LHCN-M2 (cell line): ENCODE data around the gene NUBPL. TPM values are rescaled to one million over a fixed set of nuclear protein-coding genes. Genes with fewer than 3 reads are reported as not detected.
"Not testable (repeated sequence)": the region's sequence is repeated elsewhere in the genome, so short reads cannot be mapped to it uniquely, and the experiment has no call there.

Experiments used
- DNase-seq: peaks from one replicate; pipeline ENCODE4 v3.0.0-alpha.2; 2012; ENCODE audit warnings: low read depth
- total RNA-seq: library from RNA; depleted of rRNA; stranded (reverse); fragments of >200 nt; gene quantifications from 2 replicates; pipeline ENCODE4 v1.2.3, GENCODE V29; 2014

The NUBPL gene
- total RNA-seq, 1 experiment from 2014 or later, result 12.0 TPM

DNA sequence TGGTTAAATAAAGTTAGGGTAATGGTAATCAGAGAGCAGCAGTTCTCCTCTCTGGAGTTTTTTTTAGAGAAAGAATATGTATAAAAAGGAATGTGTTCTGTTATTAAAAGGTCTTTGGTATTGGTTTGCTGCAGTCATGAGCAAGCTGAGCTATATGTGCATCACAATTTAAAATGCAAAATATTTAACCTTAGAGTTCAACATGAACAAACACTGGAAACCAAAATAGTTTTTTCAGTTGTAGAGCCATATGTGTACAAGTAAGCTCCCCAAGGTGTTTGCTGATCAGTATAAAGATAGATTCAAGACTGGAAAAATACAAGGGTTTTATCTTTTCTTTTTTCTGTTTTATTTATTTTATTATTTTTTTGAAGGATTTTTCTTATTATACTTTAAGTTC, 245.0 kb downstream of the NUBPL start:
- no peak for DNase-seq

DNA sequence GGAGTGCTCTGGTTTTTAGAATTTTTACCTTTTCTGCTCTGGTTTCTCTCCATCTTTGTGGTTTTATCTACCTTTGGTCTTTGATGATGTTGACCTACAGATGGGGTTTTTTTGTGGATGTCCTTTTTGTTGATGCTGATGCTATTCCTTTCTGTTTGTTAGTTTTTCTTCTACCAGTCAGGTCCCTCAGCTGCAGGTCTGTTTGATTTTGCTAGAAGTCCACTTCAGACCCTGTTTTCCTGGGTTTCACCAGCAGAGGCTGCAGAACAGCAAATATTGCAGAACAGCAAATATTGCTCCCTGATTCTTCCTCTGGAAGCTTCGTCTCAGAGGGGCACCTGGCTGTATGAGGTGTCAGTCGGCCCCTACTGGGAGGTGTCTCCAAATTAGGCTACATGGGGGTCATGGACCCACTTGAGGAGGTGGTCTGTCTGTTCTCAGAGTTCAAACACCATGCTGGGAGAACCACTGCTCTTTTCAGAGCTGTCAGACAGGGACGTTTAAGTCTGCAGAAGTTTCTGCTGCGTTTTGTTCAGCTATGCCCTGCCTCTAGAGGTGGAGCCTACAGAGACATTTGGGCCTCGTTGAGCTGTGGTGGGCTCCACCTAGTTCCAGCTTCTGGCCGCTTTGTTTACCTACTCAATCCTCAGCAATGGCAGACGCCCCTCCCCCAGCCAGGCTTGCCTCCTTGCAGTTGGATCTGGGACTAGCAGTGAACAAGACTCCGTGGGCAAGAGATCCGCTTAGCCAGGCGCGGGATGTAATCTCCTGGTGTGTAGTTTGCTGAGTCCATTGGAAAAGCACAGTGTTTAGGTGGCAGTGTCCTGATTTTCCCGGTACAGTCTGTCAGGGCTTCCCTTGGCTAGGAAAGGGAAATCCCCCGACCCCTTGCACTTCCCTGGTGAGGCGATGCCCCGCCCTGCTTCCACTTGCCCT, 250.8 kb downstream of the NUBPL start:
- DNase-seq, result not testable (repeated sequence)

DNA sequence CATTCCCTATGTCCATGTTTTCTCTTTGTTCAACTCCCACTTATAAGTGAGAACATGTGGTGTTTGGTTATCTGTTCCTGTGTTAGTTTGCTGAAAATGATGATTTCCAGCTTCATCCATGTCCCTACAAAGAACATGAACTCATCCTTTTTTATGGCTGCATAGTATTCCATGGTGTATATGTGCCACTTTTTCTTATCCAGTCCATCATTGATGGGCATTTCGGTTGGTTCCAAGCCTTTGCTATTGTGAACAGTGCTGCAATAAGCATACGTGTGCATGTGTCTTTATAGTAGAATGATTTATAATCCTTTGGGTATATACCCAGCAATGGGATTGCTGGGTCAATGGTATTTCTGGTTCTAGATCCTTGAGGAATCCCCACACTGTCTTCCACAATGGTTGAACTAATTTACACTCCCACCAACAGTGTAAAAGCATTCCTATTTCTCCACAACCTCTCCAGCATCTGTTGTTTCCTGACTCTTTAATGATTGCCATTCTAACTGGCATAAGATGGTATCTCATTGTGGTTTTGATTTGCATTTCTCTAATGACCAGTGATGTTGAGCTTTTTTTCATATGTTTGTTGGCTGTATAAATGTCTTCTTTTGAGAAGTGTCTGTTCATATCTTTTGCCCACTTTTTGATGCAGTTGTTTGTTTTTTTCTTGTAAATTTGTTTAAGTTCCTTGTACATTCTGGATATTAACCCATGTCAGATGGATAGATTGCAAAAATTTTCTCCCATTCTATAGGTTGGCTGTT, 252.7 kb downstream of the NUBPL start:
- not testable (repeated sequence) for DNase-seq

DNA sequence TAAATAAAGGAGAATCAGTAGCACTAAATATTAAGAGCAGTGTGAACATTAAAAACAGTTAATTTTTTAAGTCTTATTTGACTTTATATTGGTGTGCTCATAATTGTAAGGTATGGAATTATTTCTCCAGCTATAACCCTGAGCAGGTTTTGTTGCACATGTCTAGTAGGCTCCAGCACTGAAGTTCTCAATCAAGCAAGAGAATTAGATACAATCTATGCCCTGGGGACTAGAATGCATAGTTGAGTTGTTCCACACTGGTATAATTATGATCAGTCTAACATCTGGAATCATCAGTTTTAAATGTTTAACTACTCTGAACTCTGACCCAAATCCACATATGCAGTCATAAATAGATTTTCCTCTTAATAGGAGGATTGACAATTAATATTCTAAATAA, 258.1 kb downstream of the NUBPL start:
- DNase-seq, result no peak

DNA sequence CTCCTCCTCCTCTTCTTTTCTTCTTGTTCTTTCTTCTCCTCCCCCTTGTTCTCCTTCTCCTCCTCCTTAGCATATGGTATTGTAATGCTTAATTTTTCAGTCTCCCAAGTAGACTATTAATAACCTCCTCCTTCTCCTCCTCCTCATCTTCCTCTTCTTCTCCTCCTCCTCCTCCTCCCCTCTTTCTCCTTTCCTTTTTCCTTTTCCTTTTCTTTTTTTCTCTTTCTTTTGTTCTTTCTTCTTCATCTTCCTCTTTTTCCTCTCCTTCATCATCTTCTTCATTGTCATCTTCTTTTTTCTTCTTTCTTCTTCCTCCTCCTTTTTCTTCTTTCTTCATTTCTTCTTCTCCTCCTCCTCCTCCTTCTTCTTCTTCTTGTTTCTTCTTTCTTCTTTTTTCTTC, 264.3 kb downstream of the NUBPL start:
- DNase-seq, result no peak

DNA sequence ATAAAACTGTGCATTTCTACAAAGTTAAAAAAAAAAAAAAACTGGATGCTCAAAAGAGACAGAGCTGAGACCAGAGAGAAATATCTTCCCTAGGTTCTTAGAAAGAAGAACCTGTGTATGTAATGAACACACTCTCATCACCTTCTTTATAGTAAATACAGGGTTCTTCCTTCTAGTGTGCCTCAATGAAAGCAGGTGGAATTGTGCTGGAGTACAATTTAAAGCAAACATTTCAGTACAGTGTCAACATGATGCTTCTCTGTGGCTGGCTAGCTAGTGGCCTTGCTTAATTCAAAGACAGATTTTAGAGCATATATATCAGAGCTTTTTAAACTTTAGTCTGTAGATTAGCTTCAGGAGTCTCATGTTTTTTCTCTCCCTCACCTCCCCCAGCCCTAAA, 266.1 kb downstream of the NUBPL start:
- no peak for DNase-seq

DNA sequence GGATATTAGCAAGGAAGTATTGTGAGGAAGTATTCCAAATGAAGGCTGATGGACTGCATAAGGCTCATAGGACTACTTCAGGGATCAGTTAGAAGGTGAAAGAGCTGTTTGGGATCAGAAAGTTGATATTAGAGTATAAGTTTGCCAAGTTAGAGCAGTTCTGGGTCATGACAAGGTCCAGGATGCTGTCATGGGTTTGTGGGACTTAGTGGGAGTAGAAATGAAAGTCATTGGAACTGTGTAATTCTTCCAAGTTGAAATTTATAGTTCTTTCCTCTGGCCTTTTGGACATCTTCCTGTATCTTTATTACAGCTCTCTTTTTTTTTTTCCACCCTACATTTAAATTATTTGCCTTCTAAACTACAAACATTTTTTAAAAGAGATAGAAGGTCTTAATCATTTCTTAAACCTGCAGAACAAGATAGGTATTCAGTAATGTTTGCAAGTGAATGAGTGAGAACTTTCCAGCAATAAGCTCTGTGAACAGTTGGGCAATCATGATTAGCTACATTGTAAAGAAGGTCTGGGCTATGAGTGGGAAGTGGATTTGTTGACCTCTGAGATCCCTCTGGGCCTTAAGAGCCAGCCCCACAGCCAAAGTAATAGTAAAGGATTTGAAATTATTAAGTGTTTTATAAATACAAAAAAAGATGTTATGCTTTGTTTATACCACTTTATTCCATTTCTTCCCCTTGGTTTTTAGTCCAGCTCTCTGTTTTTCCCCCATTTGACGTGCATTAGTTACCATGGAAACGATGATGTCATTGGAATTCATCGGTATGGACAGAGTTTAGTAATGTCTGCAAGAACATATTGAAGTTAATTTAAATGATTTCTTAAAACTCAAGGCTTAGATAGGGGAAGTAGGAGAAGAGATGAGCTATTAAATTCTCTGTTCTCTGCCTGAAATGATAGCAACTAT, 268.0 kb downstream of the NUBPL start:
- DNase-seq, result peak; percentile 75

DNA sequence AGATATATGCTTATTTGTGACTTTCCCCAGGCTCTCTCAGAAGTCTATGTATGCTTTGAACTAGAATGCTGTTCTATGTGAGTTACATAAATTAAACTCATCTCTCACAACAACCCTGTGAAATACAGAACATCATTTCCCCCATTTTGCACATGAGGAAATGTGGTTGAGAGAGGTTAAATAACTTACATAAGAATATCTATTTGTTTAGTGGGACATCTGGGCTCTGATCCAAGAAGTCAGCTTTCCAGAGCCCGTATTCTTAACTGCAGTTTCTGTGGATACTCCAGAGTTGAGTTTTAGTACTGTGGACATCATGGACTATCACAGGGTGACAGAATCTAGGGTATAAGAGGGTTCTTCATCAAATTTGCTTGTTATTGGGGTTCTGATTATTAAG, 273.4 kb downstream of the NUBPL start:
- peak; percentile 36 for DNase-seq

DNA sequence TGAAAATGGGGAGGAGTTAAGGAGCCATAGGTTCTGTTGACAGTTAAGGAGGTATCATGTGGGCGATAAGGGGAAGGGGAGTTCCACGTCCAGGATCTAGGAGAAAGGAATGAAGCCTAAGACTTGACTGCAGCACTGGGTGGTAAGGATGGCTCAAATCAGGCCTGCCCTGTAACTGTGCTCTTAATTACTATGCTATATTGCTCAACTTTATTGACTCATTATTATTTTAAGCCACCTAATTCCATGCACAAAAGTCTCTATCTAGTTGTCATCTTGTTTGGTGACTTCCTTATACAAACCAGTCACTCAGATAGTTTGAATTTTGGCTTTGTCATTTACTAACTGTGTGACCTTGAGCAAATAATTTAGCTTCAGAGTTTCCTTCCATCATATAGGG, 273.8 kb downstream of the NUBPL start:
- peak; percentile 1 for DNase-seq

DNA sequence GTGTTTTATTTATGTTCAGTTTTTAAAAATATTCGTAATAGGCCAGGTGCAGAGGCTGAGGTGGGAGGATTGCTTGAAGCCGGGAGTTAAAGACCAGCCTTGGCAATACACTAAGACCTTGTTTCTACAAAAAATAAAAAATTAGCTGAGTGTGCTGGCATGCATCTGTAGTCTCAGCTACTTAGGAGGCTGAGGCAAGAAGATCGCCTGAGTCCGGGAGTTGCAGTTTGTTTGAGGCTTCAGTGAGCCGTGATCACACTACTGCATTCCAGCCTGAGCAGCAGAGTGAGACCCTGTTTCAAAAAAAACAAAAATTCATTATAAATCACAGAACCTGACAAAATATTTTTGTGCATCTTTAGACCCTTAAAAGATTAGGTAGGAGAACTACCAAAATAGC, 275.8 kb downstream of the NUBPL start:
- DNase-seq, result no peak

DNA sequence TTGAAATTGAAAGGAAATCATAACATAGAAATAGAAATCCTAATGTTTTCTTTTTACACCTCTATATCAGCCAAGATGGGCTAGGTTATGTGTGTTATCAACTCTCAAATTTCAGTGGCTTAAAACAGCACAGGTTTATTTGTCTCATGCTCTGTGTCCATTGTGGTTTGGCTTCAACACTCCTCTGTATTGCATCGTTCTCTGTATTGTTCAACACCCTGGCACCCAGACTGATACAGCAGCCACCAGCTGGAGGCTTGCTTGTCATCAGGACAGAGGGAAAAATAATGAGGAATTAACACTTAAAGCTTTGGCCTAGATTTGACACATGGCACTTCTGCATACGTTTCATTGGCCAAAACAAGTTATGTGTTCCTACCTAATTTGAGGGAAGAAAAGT, 281.7 kb downstream of the NUBPL start:
- peak; percentile 31 for DNase-seq

DNA sequence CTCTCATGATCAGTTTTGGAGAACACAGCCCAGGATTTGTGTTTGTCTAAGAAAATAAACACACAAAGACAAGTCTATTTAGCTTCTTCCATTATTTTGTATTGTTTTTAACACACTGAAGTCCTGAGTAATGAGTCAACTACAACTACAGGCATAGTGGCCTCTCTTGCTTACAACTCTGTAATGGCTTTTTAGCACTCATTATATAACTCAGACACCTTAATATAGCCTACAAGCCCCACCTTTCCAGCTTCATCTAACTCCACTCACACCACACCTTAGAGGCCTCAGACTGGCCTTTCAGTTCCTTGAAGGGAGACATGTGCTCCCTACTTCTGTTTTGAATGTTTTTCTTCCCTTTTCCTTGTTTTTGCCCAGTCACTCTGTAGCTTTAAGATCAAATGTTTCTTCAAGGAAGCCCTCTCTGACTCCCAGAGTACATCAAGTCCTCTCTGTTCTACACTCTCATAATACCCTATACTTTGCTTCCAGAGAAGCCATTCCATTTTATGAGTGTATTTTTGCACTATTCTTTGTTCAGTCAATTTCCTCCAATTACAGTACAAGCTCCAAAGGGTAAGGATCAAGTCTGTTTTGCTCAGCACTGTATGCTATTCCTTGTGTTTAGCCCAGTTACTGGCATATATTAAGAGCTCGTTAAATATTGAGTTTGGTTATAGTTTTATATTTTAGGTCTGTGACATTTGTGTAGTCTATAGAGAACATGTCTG, 282.3 kb downstream of the NUBPL start:
- peak; percentile 19 for DNase-seq

DNA sequence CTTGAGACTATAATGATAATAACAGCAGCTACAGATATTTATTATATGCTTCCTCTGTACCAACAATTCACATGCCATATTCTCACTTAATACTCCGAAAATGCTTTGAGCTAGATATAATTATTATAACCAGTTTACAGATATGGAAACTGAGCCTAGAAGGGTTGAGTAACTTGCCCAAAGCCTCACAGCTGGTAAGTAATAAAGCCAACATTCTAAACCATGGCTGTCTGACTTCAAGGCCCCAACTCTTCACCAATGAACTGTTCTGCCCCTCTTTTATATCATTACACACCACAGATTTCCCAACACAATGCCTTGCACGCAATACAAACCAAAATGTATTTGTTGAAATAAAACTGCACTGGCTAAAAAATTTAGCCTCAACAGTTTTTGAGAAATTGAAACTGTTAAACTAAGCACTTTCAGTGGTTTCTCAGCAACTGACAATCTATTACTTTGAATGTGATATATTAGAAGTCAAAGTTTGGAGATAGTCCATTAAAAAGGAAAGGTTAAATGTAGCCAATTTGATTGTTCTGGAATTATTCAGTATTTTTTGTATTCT, 293.4 kb downstream of the NUBPL start:
- no peak for DNase-seq

DNA sequence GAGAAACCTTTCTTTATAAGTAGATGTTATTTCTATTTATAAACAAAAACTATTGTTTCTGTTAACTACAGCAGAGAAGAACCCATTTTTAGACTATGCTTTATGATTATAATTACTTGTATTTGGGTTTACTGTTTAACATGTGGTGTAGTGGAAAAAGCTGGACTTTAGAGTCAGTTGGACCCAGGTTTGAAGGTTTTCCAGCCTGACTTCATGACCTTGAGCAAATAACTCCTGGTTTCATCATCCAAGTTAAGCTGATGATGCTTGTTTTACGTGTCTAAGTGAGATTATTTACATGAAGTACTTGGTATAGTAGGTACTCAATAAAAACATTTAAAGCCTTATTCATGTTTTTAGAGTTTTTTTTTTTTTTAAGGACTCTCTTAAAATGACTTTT, 294.1 kb downstream of the NUBPL start:
- DNase-seq, result no peak

DNA sequence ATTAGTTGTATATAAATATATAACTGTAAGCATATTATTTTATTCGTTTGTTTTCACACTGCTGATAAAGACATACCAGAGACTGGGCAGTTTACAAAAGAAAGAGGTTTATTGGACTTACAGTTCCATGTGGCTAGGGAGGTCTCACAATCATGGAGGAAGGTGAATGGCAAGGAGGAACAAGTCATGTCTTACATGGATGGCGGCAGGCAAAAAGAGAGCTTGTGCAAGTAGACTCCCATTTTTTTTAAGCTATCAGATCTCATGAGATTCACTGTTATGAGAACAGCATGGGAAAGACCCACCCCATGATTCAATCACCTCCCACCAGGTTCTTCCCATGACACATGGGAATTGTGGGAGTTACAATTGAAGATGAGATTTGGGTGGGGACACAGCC, 294.8 kb downstream of the NUBPL start:
- DNase-seq, result not testable (repeated sequence)

DNA sequence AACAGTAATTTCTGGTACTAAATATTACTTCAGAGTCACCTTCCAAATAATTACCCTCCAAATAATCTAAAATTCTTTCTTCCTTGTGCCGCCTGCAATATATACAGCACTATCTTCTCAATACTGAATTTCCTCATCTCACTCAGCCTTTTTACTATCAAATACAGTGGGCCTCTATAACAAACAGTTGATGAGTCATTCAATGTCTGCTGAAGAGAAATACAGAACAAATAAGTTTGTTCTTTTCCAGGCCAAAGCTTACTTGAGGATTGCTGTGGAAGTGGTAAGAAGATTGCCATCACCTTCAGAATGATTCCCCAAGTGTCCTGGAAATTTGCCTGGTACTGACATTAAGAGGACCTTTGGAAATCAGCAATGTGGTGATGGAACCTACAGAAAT, 297.7 kb downstream of the NUBPL start:
- peak; percentile 21 for DNase-seq

DNA sequence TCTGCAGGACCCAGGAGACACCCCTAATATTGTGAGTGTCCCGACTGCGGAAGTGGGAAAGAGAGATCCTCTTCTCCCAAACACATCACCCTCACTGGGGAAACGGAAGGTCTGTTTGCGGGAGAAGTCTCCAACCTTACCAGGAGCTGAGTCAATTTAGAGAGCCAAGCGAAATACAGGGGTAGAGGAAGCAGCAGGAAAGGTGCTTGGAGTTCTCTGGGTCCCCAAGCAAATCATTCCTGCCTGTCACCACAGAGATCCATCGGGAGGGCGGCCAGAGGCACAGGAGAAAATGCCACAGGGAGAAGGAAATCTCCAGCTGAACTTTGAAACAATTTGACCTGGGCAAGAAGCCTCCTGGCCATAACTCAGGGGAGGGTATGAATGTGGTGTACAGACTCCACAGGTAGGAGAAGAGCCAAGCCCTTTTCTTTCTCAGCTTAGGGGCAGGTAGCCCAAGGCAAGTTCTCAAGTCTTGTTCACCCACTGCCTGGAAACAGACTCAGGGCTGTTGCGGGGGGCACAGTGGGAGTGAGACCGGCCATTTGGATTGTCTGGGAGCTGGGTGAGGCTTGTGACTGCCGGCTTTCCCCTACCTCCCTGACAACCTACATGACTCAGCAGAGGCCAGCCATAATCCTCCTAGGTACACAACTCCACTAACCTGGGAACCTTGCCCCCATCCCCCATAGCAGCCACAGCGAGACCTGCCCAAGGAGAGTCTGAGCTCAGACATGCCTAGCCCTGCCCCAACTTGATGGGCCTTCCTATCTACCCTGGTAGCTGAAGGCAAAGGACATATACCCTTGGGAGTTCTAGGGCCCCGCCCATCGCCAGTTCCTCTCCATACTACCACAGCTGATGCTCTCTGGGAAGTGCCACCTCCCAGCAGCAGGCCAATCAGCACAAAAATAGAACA, 304.0 kb downstream of the NUBPL start:
- no peak for DNase-seq

DNA sequence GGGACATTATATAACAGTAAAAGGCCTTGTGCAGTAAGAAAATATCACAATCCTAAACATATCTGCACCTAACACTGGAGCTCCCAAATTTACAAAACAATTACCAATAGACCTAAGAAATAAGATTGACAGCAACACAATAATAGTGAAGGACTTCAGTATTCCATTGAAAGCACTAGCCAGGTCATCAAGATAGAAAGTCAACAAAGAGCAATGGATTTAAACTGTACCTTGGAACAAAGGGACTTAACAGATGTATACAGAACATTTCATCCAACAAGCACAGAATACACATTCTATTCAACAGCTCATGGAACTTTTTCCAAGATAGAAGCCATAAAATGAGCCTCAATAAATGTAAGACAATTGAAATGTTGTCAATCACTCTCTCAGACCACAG, 306.4 kb downstream of the NUBPL start:
- no peak for DNase-seq

DNA sequence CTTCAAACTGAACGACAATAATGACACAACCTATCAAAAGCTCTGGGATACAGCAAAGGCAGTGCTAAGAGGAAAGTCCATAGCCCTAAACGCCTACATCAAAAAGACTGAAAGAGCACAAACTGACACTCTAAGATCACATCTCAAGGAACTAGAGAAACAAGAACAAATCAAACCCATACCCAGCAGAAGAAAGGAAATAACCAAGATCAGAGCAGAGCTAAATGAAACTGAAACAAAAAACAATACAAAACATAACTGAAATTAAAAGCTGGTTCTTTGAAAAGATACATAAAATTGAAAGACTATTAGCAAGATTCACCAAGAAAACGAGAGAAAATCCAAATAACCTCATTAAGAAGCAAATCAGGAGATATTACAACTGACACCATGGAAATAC, 306.9 kb downstream of the NUBPL start:
- DNase-seq, result not testable (repeated sequence)

DNA sequence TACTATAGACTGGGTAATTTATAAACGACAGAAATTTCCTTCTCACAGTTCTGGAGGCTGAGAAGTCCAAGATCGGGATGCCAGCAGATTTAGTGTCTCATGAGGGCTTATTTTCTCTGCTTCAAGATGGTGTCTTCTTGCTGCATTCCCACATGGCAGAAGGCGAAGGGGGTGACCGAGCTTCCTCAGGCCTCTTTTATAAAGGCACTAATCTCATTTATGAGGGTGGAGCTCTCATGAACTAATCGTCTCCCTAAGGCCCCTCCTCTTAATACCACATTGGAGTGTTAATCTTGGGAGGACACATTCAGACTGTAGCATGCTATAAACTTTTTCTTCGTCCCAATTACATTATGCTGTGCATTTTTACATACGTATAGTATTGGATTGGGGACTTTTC, 315.5 kb downstream of the NUBPL start:
- no peak for DNase-seq
